ENCODE measurements around the gene CGB1. TPM values are rescaled to one million over a fixed set of nuclear protein-coding genes. Genes with fewer than 3 reads are reported as not detected.
A peak's percentile ranks its signal among the peaks of the same experiment; 100 is the strongest.
"Not testable (repeated sequence)": the region's sequence is repeated elsewhere in the genome, so short reads cannot be mapped to it uniquely, and the experiment has no call there.

Gene CGB1
- total and polyA plus RNA-seq, 2 donors (not counting 1 experiment from before 2014, with no cell fraction given) = not detected

GRCh38 chr19:49031642-49032301 is 4.9 kb downstream of the CGB1 start, which contains the start of gene CGB2:
TSS of gene CGB2 (plus strand) at chr19:49031890. CDS start at chr19:49032096, 206 bp downstream.
- H3K9me3 ChIP-seq (ENCODE audit: control insufficient read depth, insufficient read depth, low read depth, low read length); H3K79me2 ChIP-seq (ENCODE audit: control insufficient read depth, insufficient read depth, low read length); H3K27ac ChIP-seq (ENCODE audit: insufficient read depth, low read length); H4K20me1 ChIP-seq (ENCODE audit: control insufficient read depth, extremely low read depth, insufficient read depth, low read length); H3K9ac ChIP-seq (ENCODE audit: insufficient read depth, low read length); H3K27me3 ChIP-seq (ENCODE audit: control insufficient read depth, insufficient read depth, low read length); H3K4me1 ChIP-seq (ENCODE audit: control insufficient read depth, extremely low read depth, insufficient read depth, low read length); DNase-seq (ENCODE audit: low read depth in 2 of 2); H2AFZ ChIP-seq (ENCODE audit: low read length); H3K4me2 ChIP-seq (ENCODE audit: extremely low read depth, insufficient read depth, low read length); H3K36me3 ChIP-seq (ENCODE audit: control insufficient read depth, insufficient read depth, low read length); H3K4me3 ChIP-seq (replicated peaks in 1 of 4; ENCODE audit: control extremely low read depth in 1 of 4, insufficient read depth in 1 of 4, low read depth in 3 of 4, low read length in 4 of 4): not testable (repeated sequence)
- TF ChIP-seq, protein P1, sequence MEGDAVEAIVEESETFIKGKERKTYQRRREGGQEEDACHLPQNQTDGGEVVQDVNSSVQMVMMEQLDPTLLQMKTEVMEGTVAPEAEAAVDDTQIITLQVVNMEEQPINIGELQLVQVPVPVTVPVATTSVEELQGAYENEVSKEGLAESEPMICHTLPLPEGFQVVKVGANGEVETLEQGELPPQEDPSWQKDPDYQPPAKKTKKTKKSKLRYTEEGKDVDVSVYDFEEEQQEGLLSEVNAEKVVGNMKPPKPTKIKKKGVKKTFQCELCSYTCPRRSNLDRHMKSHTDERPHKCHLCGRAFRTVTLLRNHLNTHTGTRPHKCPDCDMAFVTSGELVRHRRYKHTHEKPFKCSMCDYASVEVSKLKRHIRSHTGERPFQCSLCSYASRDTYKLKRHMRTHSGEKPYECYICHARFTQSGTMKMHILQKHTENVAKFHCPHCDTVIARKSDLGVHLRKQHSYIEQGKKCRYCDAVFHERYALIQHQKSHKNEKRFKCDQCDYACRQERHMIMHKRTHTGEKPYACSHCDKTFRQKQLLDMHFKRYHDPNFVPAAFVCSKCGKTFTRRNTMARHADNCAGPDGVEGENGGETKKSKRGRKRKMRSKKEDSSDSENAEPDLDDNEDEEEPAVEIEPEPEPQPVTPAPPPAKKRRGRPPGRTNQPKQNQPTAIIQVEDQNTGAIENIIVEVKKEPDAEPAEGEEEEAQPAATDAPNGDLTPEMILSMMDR (conservative IDR thresholded peaks at IDR 0.05 in 1 of 2, IDR thresholded peaks at IDR 0.05 in 1 of 2; ENCODE audit: low read depth in 1 of 2, low read length in 2 of 2) = peak in 1 of 2 donors; percentile 23

- H4K20me1 ChIP-seq (ENCODE audit: control insufficient read depth, extremely low read depth, insufficient read depth, low read length); H3K9me3 ChIP-seq (ENCODE audit: control insufficient read depth, insufficient read depth, low read depth, low read length); H3K36me3 ChIP-seq (ENCODE audit: control insufficient read depth, insufficient read depth, low read length); H3K27me3 ChIP-seq (ENCODE audit: control insufficient read depth, insufficient read depth, low read length); H3K4me2 ChIP-seq (ENCODE audit: extremely low read depth, insufficient read depth, low read length); H3K27ac ChIP-seq (ENCODE audit: insufficient read depth, low read length); H2AFZ ChIP-seq (ENCODE audit: low read length); H3K79me2 ChIP-seq (ENCODE audit: control insufficient read depth, insufficient read depth, low read length); H3K4me3 ChIP-seq (replicated peaks in 1 of 4; ENCODE audit: control extremely low read depth in 1 of 4, insufficient read depth in 1 of 4, low read depth in 3 of 4, low read length in 4 of 4); H3K9ac ChIP-seq (ENCODE audit: insufficient read depth, low read length); H3K4me1 ChIP-seq (ENCODE audit: control insufficient read depth, extremely low read depth, insufficient read depth, low read length); DNase-seq (ENCODE audit: low read depth in 2 of 2): not testable (repeated sequence)
Observed at GRCh38 chr19:49030323-49030722, 6.4 kb downstream of the CGB1 start.

DNA sequence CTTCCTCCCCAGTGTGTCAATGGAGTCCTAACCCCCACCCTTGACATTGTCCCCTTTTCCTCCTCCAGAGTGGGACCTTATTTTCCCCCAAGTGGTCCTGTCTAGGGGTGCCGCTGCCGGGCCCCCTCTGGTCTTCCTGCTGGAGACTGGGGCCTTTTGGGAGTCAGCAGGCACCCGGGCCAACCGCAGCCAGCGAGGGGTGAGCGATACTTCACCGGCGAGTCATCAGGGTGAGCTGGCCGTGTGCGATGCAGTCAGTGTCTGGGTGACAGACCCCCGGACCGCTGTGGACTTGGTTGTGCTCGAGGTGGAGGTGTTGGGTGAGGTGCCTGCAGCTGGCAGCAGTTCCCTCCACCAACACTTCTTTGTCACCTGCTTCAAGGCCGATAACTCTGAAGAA is 6.9 kb downstream of the CGB1 start:
- not testable (repeated sequence) for H3K9ac ChIP-seq (ENCODE audit: insufficient read depth, low read length); H3K36me3 ChIP-seq (ENCODE audit: control insufficient read depth, insufficient read depth, low read length); H3K4me1 ChIP-seq (ENCODE audit: control insufficient read depth, extremely low read depth, insufficient read depth, low read length); H4K20me1 ChIP-seq (ENCODE audit: control insufficient read depth, extremely low read depth, insufficient read depth, low read length); H3K4me2 ChIP-seq (ENCODE audit: extremely low read depth, insufficient read depth, low read length); H3K27ac ChIP-seq (ENCODE audit: insufficient read depth, low read length); H3K27me3 ChIP-seq (ENCODE audit: control insufficient read depth, insufficient read depth, low read length); H3K4me3 ChIP-seq (replicated peaks in 1 of 4; ENCODE audit: control extremely low read depth in 1 of 4, insufficient read depth in 1 of 4, low read depth in 3 of 4, low read length in 4 of 4); H3K79me2 ChIP-seq (ENCODE audit: control insufficient read depth, insufficient read depth, low read length); H3K9me3 ChIP-seq (ENCODE audit: control insufficient read depth, insufficient read depth, low read depth, low read length); H2AFZ ChIP-seq (ENCODE audit: low read length)
- peak in 1 of 2 donors; percentile 66 for DNase-seq (ENCODE audit: low read depth in 2 of 2)

DNA sequence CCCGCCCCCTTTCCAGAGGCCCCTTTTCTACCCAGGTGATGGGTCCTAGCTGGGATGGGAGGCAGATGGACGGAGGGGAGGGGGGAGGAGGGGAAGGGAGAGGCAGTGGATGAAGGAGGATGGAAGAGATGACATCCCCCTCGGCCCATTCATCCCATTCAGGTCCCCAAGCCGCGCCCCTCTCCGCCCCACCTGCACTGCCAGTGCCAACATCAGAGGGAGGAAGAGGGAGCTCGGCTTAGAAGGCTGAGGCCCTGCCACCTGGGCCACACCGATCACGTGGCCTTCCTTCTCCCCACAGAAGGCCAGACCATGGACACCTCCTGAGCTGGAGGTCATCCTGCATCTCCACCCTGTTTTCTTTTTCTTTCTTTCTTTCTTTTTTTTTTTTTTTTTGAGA is 8.0 kb downstream of the CGB1 start:
- H2AFZ ChIP-seq (ENCODE audit: low read length); H3K9me3 ChIP-seq (ENCODE audit: control insufficient read depth, insufficient read depth, low read depth, low read length); DNase-seq (ENCODE audit: low read depth in 2 of 2); H3K4me2 ChIP-seq (ENCODE audit: extremely low read depth, insufficient read depth, low read length); H3K4me3 ChIP-seq (replicated peaks in 1 of 4; ENCODE audit: control extremely low read depth in 1 of 4, insufficient read depth in 1 of 4, low read depth in 3 of 4, low read length in 4 of 4); H3K79me2 ChIP-seq (ENCODE audit: control insufficient read depth, insufficient read depth, low read length); H3K27ac ChIP-seq (ENCODE audit: insufficient read depth, low read length); H3K9ac ChIP-seq (ENCODE audit: insufficient read depth, low read length); H3K27me3 ChIP-seq (ENCODE audit: control insufficient read depth, insufficient read depth, low read length); H4K20me1 ChIP-seq (ENCODE audit: control insufficient read depth, extremely low read depth, insufficient read depth, low read length); H3K36me3 ChIP-seq (ENCODE audit: control insufficient read depth, insufficient read depth, low read length); H3K4me1 ChIP-seq (ENCODE audit: control insufficient read depth, extremely low read depth, insufficient read depth, low read length): not testable (repeated sequence)

GRCh38 chr19:49025599-49025998 is 11.1 kb downstream of the CGB1 start:
- not testable (repeated sequence) for H3K27ac ChIP-seq (ENCODE audit: insufficient read depth, low read length); H3K9me3 ChIP-seq (ENCODE audit: control insufficient read depth, insufficient read depth, low read depth, low read length); DNase-seq (ENCODE audit: low read depth in 2 of 2); H3K9ac ChIP-seq (ENCODE audit: insufficient read depth, low read length); H3K27me3 ChIP-seq (ENCODE audit: control insufficient read depth, insufficient read depth, low read length); H3K4me1 ChIP-seq (ENCODE audit: control insufficient read depth, extremely low read depth, insufficient read depth, low read length); H3K4me3 ChIP-seq (replicated peaks in 1 of 4; ENCODE audit: control extremely low read depth in 1 of 4, insufficient read depth in 1 of 4, low read depth in 3 of 4, low read length in 4 of 4); H2AFZ ChIP-seq (ENCODE audit: low read length); H3K79me2 ChIP-seq (ENCODE audit: control insufficient read depth, insufficient read depth, low read length); H4K20me1 ChIP-seq (ENCODE audit: control insufficient read depth, extremely low read depth, insufficient read depth, low read length); H3K4me2 ChIP-seq (ENCODE audit: extremely low read depth, insufficient read depth, low read length); H3K36me3 ChIP-seq (ENCODE audit: control insufficient read depth, insufficient read depth, low read length)

GRCh38 chr19:49025088-49025487 is 11.6 kb downstream of the CGB1 start:
- H4K20me1 ChIP-seq (ENCODE audit: control insufficient read depth, extremely low read depth, insufficient read depth, low read length); H3K79me2 ChIP-seq (ENCODE audit: control insufficient read depth, insufficient read depth, low read length); H3K9ac ChIP-seq (ENCODE audit: insufficient read depth, low read length); DNase-seq (ENCODE audit: low read depth in 2 of 2); H3K4me1 ChIP-seq (ENCODE audit: control insufficient read depth, extremely low read depth, insufficient read depth, low read length); H3K27me3 ChIP-seq (ENCODE audit: control insufficient read depth, insufficient read depth, low read length); H3K4me2 ChIP-seq (ENCODE audit: extremely low read depth, insufficient read depth, low read length); H3K4me3 ChIP-seq (replicated peaks in 1 of 4; ENCODE audit: control extremely low read depth in 1 of 4, insufficient read depth in 1 of 4, low read depth in 3 of 4, low read length in 4 of 4); H3K27ac ChIP-seq (ENCODE audit: insufficient read depth, low read length); H3K36me3 ChIP-seq (ENCODE audit: control insufficient read depth, insufficient read depth, low read length); H2AFZ ChIP-seq (ENCODE audit: low read length); H3K9me3 ChIP-seq (ENCODE audit: control insufficient read depth, insufficient read depth, low read depth, low read length): not testable (repeated sequence)
